Astrocyte (in vitro differentiated cells and primary cell): Measurements from ENCODE around the gene PRKCE.

Experiments
- EZH2 ChIP-seq: IDR thresholded peaks from 2 replicates; pipeline ENCODE4 v1.6.1; 2012; ENCODE audit warnings: mild to moderate bottlenecking, low read length, inconsistent platforms; ENCODE audit not compliant: insufficient read depth
- TF ChIP-seq, protein P1 (sequence below): IDR thresholded peaks from 2 replicates; pipeline ENCODE4 v1.5.1; 2011; ENCODE audit warnings: low read depth, mild to moderate bottlenecking, inconsistent platforms, low read length, moderate library complexity; ENCODE audit not compliant: insufficient read depth

DNA sequence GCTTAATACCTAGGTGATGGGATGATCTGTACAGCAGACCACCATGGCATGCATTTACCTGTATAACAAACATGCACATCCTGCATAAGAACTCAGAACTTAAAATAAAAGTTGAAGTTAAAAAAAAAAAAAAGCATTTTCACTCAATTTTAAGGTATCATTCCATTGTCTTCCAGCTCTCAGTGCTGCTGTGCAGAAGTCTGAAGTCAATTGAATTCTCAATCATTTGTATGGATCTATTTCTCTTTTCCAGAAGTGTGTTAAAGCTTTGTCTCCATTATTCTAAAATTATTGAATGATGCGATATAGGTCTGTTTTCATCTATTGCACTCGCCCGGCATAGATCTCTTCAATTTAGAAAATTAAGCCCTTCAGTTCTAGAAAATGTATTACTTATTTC lies 443.2 kb downstream of the PRKCE start:
- TF ChIP-seq, protein P1, sequence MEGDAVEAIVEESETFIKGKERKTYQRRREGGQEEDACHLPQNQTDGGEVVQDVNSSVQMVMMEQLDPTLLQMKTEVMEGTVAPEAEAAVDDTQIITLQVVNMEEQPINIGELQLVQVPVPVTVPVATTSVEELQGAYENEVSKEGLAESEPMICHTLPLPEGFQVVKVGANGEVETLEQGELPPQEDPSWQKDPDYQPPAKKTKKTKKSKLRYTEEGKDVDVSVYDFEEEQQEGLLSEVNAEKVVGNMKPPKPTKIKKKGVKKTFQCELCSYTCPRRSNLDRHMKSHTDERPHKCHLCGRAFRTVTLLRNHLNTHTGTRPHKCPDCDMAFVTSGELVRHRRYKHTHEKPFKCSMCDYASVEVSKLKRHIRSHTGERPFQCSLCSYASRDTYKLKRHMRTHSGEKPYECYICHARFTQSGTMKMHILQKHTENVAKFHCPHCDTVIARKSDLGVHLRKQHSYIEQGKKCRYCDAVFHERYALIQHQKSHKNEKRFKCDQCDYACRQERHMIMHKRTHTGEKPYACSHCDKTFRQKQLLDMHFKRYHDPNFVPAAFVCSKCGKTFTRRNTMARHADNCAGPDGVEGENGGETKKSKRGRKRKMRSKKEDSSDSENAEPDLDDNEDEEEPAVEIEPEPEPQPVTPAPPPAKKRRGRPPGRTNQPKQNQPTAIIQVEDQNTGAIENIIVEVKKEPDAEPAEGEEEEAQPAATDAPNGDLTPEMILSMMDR, result no peak
- TF ChIP-seq EZH2, result no peak
